Stimulated activated CD8-positive, alpha-beta memory T cell treated with anti-CD3 and anti-CD28 coated beads, Interleukin-12 subunit alpha, Interleukin-12 subunit beta, amount 100 ng/mL, for 24 hours (primary cell): Measurements from ENCODE around the gene ABCC3.

Source experiments
- DNase-seq: peaks from one replicate; pipeline ENCODE4 v3.0.0-alpha.2; 2020; ENCODE audit errors: extremely low read depth

The ABCC3 gene

GRCh38 chr17:50604513-50604912 is 30.2 kb upstream of the ABCC3 start:
- no peak for DNase-seq

GRCh38 chr17:50605429-50605828 is 29.3 kb upstream of the ABCC3 start:
- DNase-seq: no peak

GRCh38 chr17:50607522-50608175 is 27.0 kb upstream of the ABCC3 start:
- DNase-seq: no peak

GRCh38 chr17:50608700-50609379 is 25.8 kb upstream of the ABCC3 start:
- no peak for DNase-seq

GRCh38 chr17:50609380-50610074 is 25.2 kb upstream of the ABCC3 start:
- DNase-seq: no peak

- DNase-seq: no peak
Observed at GRCh38 chr17:50611634-50612033, 23.0 kb upstream of the ABCC3 start.

GRCh38 chr17:50612281-50612680 is 22.4 kb upstream of the ABCC3 start:
- DNase-seq: no peak

- no peak for DNase-seq
Observed at GRCh38 chr17:50613007-50613992, 21.4 kb upstream of the ABCC3 start.

- DNase-seq: no peak
Observed at GRCh38 chr17:50614471-50615051, 20.1 kb upstream of the ABCC3 start.

- DNase-seq: no peak
Observed at GRCh38 chr17:50615828-50616227, 18.9 kb upstream of the ABCC3 start.

GRCh38 chr17:50618300-50618699 is 16.4 kb upstream of the ABCC3 start:
- DNase-seq: no peak

GRCh38 chr17:50618941-50619340 is 15.7 kb upstream of the ABCC3 start:
- no peak for DNase-seq

- no peak for DNase-seq
Observed at GRCh38 chr17:50619489-50619888, 15.2 kb upstream of the ABCC3 start.

GRCh38 chr17:50620237-50620636 is 14.4 kb upstream of the ABCC3 start:
- DNase-seq: no peak

GRCh38 chr17:50620858-50621257 is 13.8 kb upstream of the ABCC3 start:
- DNase-seq: no peak

GRCh38 chr17:50621574-50622031 is 13.1 kb upstream of the ABCC3 start:
- DNase-seq: no peak

GRCh38 chr17:50624321-50624934 is 10.3 kb upstream of the ABCC3 start:
- DNase-seq: no peak

- DNase-seq: no peak
Observed at GRCh38 chr17:50625032-50625871, 9.4 kb upstream of the ABCC3 start.

GRCh38 chr17:50626037-50626574 is 8.6 kb upstream of the ABCC3 start:
- peak; percentile 15 for DNase-seq
